Fibroblast of skin of right biceps (primary cell): ENCODE data around the gene HADHA.
"Not testable (repeated sequence)": the region's sequence is repeated elsewhere in the genome, so short reads cannot be mapped to it uniquely, and the experiment has no call there.

Source experiments
- DNase-seq: peaks from one replicate; pipeline ENCODE4 v3.0.0-alpha.2; 2013

HADHA gene

DNA sequence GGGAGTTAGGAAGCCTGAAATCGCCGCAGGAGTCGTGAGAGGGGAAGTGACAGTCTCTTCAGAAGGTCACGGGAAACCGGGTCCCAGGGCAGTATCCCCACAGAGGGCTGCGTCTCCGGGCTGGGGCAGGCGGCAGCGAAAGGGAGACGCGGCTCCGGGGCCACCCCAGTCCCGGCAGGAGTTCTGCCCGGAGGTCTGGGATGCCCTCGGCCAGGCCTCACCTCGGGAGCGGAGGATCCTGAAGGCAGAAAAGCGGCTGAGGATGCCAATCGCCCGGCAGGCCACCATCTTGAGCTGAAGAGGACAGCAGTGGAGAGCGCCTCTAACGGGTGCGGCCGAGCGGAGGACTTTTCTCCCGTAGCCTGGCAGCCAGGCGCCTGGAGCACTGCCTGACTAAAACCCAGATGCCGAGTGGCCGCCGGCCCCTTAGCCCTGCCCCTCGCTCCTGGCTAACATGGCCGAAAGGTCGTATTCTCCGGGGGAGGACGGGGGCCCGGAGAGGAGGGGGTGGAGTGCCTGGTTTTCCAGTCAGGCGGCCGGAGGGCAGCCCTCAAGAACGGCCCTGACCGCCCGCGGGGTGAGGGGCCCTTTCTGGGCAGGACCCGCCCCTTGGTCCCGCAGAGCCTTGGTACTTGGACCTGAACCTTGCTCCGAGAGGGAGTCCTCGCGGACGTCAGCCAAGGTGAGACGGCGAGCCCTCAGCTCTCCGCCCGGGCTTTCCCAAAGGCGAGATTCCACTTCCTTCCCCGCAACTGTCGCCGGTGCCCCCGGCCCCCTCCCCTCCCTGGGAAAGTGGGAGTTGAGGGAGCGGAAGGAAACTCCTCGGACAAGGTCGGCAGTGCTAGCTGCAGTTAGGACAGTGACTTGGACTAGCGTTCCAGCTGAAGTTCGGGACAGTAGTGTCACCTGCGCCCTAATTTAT lies at the start of gene HADHA, which contains the start of gene HADHB:
HADHA (minus strand) TSS at position 324 of the 922 bp plus-strand sequence; CDS start at position 288, 36 bp downstream.
HADHB (plus strand) TSS at position 631 of the 922 bp plus-strand sequence. CDS start 9,316 bp downstream, outside the sequence.
- DNase-seq = peak; percentile 86

DNA sequence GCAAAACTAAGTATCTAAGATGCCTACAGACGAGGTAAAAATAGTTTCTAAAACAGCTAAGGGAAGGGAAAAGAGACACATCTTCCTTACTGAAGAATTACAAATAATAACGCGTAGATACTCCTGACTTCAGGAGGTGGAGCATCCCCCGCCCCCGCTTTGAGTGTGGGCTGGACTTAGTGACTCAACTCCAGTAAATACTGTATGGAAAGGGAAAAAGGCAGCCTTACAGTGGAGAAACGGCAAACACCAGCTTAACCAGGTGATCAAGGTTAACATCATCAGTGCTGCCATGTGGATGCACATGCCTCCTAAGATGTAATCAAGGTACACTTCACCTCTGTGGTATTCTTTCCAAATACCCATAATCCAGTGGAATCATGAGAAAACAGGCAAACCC lies 48.2 kb upstream of the HADHA start:
- peak; percentile 28 for DNase-seq

- DNase-seq = no peak
Measured at GRCh38 chr2:26290001-26290400, 45.6 kb upstream of the HADHA start.

GRCh38 chr2:26285931-26286330 lies 41.5 kb upstream of the HADHA start:
- no peak for DNase-seq

GRCh38 chr2:26284132-26284531 lies 39.7 kb upstream of the HADHA start:
- DNase-seq = peak; percentile 66

GRCh38 chr2:26283606-26284005 lies 39.2 kb upstream of the HADHA start:
- DNase-seq = no peak

GRCh38 chr2:26281226-26281625 lies 36.8 kb upstream of the HADHA start:
- DNase-seq = no peak

DNA sequence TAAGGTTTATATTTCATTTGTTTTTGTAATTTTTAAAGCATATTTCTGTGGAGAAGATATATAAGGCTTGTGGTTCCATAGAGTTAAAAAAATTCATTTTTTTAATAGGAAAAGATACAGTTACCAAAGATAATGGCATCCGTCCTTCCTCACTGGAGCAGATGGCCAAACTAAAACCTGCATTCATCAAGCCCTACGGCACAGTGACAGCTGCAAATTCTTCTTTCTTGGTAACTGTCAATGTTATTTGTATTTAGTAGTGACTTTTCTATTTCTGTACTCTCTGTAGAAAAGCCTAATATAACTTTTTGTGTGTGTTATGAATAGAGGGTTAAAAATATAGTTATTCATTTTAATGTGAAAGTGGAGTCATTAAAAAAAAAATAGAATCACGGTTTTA lies 35.5 kb upstream of the HADHA start:
- no peak for DNase-seq

DNA sequence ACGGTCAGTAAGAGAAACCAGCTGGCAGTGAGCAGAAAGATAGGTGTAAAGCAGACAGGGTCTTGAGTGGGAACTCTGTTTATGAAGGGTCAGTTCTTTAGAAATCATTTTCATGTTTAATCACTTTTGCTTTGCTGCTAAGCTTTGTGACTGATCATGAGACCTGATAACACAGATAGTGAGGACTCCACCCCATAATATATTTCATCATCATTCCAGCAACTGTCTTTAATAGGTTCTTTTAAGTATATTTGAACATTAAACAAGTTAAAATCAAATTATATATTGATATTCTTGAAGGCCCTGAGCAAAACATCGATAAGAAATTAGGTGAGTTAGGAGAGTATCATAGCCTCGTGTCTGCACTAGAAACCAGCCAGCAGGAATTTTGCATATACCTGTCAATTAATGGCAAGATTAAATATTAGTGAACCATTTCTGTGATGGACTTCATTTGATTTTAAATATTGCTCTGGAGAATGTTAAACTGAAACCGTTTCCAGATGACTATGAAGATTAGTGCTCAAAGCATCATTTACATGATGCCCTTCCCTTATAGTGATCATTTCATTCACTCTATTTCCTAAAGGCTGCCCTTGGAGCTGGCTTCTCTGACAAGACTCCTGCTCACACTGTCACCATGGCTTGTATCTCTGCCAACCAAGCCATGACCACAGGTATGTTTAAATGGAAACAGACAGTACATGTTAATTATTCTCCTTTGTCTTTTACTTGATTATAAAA lies 32.2 kb upstream of the HADHA start:
- DNase-seq = no peak

DNA sequence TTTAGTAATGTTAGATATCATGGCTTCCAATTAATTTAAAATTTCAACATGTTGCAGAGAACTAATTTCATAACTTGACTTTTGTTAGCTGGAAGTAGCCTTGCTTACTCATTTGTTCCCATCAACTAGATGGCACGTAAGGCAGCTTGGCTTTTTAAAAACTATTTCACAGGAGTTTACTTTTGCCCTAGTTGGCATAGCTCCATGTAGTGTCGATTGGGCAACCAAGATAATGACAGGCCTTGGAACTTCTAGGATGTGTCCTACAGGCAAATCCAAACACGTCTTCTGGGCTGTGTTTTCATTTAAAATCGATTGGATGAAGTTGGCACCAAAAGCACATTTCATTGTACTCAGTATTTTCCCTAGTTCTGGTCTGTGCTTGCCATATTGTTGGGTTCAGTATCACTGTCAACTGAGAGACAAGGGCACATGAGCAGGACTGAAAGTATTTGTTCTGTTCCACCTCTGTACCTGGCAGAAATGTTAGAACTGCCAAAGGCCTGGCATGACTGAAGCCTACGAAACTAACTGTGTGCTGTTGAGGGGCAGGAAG lies 29.7 kb upstream of the HADHA start:
- peak; percentile 68 for DNase-seq

DNA sequence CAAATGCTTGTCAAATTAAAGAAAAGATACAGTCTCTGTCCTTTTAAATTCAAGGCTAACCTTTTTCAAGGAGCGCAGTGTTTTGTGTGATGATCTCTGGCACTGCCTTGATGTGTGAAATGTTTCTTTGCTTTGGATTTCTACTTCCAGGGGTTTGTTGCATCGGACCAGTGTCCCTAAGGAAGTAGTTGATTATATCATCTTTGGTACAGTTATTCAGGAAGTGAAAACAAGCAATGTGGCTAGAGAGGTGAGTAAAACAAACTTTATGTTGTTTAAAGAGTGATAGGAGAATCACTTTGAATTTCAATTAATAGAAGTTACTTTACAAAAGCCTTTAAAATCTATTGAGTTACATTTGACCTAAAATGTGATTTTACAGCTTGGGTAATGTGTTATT lies 29.1 kb upstream of the HADHA start:
- DNase-seq = peak; percentile 41

DNA sequence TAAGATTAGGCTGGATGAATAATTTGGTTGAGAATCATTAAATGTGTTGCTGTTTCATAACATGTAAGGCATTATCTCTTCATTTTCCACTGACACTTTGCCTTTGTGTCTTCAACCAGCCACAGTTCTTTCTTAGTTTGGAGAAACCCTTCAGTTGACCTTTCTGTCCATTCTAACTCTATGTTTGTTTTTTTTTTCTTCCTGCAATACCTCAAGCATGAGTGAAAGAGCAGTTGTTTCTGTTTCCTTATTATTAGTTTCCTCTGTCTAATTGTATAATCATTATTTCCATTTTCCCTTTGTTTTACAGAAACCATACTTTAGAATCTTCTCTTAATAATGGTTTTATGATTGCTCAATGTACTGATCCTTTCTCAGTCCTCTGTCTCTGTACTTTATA lies 25.9 kb upstream of the HADHA start:
- DNase-seq = no peak

- DNase-seq = no peak
Measured at GRCh38 chr2:26269571-26270158, 25.2 kb upstream of the HADHA start.

DNA sequence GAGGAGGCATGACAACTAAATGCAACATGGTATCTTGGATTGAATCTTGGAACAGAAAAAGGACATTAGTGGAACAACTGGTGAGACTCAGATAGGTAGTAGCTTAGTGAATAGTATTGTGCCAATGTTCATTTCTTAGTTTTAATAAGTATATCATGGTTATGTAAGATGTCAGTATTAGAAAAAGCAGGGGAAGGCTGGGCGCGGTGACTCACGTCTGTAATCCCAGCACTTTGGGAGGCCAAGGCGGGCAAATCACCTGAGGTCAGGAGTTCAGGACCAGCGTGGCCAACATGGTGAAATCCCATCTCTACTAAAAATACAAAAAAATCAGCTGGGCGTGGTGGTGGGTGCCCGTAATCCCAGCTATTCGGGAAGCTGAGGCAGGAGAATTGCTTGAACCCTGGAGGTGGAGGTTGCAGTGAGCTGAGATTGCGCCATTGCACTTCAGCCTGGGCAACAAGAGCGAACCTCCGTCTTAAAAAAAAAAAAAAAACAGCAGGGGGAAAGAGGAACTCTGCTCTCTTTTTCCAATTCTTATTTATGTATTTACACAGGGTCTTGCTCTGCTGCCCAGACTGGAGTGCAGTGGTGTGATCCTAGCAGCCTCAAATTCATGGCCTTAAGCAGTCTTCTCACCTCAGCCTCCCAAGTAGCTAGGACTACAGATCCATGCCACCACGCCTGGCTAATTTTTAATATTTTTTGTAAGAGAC lies 24.4 kb upstream of the HADHA start:
- not testable (repeated sequence) for DNase-seq

DNA sequence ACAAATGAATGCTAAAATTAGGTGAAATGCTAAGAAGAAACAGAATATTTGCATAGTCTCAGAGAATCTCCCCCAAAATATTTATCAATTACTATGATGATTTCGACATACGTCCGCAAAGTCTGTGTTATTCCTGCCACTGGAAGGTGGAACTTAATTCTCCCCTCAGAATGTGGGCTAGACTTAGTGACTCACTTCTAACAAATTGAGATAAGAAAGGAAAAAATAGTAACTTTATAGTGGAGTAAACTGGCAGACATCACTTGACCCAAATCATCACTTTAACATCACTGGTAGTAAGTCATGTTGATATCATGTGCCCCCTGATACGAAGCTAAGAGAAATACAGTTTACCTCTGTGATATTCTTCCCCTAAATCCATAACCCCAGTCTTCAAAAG lies 23.8 kb upstream of the HADHA start:
- peak; percentile 24 for DNase-seq

DNA sequence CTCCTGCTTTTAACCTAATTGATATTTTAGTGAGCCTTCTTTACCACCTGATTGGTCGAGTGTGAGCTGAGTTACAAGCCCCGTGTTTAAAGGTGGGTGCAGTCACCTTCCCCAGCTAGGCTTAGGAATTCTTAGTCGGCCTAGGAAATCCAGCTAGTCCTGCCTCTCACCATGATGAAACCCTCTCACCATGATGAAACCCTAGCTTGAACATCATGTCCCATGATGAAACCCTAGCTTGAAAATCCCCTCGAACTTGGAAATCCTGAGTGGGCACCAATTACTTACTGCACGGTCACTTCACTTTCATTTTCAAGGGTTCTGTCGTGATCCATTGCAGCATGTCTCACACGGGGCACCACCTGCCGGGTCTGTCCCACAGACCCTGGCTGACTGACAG lies 14.4 kb upstream of the HADHA start:
- not testable (repeated sequence) for DNase-seq

DNA sequence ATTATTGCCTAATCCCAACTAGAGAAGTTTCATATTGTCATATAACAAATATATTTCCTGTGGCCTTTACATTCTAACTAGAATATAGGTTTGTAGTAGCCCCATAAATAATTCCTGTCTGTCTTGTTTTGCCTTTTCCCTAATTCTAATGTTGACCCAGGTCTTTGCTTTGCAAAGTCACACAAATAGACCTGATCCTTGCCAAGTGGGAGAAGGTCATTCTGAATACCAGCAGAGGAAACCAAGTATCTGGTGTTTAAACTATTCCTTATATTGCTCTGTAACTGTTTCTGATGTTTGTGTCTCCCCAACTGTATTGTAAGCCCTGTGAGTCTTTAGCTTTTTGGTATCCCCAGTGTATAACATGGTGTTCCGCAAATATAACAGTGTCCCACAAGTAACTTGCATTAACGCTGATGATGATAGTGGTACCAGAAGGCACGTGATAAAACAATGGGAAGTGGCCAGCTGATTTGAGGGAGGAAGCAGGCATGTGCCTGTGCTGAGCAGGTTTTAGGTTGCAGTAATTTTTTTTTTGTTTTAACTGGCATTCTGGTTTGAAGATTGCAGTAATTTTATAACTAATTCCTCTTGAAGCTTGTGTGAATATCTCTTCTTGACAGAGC lies 11.4 kb upstream of the HADHA start:
- DNase-seq = no peak

DNA sequence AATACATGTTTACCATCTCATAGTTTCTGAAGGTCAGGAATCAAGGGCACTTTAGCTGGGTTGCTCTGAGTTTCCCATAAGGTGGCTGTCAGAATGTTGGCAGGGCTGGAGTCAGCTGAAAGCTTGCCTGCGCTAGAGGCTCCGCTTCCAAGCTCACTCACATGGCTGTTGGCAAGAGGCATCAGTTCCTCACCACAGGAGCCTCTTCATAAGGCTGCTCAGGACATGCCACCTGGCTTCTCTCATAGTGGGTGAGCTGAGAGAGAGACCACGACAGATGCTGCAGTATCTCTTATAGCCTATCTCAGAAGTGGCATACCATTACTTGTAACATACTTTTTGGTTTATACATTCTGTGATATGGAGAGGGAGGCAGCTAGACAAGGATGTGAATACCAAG lies 7.5 kb upstream of the HADHA start:
- DNase-seq = no peak

DNA sequence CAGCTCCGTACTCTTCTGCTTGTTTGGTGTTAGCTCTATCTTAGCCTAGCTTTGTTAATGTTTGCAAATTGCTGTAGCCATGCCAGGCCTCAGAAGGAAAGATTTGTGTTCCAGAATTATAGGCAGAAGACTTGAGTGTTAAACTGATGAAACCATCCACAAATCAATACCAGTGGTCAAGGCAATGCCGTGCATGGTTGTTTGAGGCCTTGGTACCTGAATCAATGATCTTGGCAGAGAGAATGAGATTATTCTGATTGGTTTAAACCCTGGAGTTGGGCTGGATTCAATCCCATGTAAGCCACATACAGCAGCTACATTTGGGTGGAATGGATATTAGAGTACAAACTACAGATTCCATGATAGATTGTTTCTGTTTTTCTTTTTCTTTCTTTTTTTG lies 5.2 kb upstream of the HADHA start:
- no peak for DNase-seq

GRCh38 chr2:26246818-26247217 lies 2.4 kb upstream of the HADHA start:
- DNase-seq = peak; percentile 19

DNA sequence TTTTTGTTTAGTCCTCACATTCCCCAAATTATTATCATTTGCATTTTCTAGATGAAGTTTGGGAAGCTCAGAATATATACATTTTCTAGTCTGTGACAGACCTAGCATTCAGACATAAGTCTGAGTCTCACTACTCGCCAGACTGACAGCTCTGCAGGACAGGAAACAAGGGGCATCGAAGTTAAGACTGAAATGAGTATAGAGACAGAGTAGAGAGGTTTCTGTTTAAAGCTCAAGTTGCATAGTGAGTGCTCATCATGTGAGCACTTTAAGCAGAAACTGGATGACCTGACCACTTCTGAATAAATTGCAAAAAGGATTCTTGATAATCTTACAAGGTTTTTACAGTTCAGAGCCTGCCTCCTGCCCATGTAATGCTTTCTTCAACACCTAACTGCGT lies 1.4 kb upstream of the HADHA start:
- no peak for DNase-seq

DNA sequence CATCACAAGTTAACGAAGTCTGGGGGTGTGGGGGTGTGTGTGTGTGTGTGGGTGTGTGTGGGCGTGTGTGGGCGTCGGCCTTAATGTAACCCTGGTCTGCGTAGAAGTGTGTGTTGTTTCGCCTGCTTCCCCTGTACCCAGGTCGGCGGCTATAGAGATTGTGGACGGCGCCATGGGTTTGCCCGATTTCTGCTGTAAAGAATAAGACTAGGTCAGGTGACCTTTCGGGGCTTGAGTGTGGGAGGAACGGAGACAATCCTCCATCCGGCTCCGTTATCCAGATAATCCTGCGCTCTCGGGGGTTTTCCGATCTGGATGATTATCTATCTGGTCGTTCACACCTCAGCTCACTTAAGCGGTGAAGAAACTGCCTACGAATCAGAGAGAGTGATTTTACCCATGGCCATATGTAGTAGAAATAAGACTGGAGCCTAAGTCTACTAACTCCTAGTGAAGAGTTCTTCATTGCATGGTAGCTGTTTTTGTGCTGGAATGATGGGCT lies 850 bp upstream of the HADHA start:
- DNase-seq = no peak
